ENCODE measurements around the gene PSMG3.

GRCh38 chr7:1562597-1563051, 7.2 kb downstream of the PSMG3 start:
- TF ChIP-seq CTCF (optimal IDR thresholded peaks at IDR 0.05 in 1 of 3, IDR thresholded peaks at IDR 0.05 in 1 of 3, conservative IDR thresholded peaks at IDR 0.05 in 1 of 3; ENCODE audit: extremely low read depth in 1 of 3, insufficient read depth in 2 of 3, low read length in 3 of 3): no peak
- no peak for TF ChIP-seq EZH2 (IDR thresholded peaks at IDR 0.05; ENCODE audit: low read length)
